Heart right ventricle (tissue), 16 donors: ENCODE measurements around the gene CALML5. TPM values are rescaled to one million over a fixed set of nuclear protein-coding genes. Genes with fewer than 3 reads are reported as not detected.

Source experiments
- ATAC-seq, 8 donors: fragments of 200-7000 bp; cut with Tn5 transposase; one replicate each; pipeline ENCODE4 v1.9.1; 2020; ENCODE audit warnings: mild to moderate bottlenecking in 8 of 8, moderate library complexity in 8 of 8, moderate number of reproducible peaks in 1 of 8
- DNase-seq, 2 donors: peaks; one replicate each; pipeline ENCODE4 v3.0.0-alpha.2; 2020
- H3K27ac ChIP-seq, 10 donors: fragments of 200-600 bp; sonication (generic) in 2 of 10; one replicate each; pipeline versions ENCODE4 v1.5.0 to v1.8.0; 2020 to 2022; ENCODE audit warnings: mild to moderate bottlenecking in 3 of 10
- H3K27me3 ChIP-seq, 7 donors: fragments of 200-600 bp; one replicate each; pipeline ENCODE4 v1.8.0; 2021 to 2022; ENCODE audit warnings: mild to moderate bottlenecking in 2 of 7
- H3K36me3 ChIP-seq, 9 donors: fragments of 200-600 bp; sonication (generic) in 1 of 9; one replicate each; pipeline versions ENCODE4 v1.5.0 to v1.8.0; 2020 to 2022; ENCODE audit warnings: mild to moderate bottlenecking in 2 of 9
- H3K4me1 ChIP-seq, 9 donors: fragments of 200-600 bp; sonication (generic) in 1 of 9; one replicate each; pipeline versions ENCODE4 v1.5.0 to v1.8.0; 2020 to 2022; ENCODE audit warnings: mild to moderate bottlenecking in 4 of 9
- H3K4me3 ChIP-seq, 10 donors: fragments of 200-600 bp; sonication (generic) in 2 of 10; one replicate each; pipeline versions ENCODE4 v1.5.0 to v1.8.0; 2020 to 2022; ENCODE audit warnings: mild to moderate bottlenecking in 7 of 10, moderate library complexity in 2 of 10
- H3K9me3 ChIP-seq, 11 donors: fragments of 200-600 bp in 10 of 11; sonication (generic) in 2 of 11; one replicate each; pipeline versions ENCODE4 v1.5.0 to v1.8.0; 2013 to 2022; ENCODE audit warnings: mild to moderate bottlenecking in 2 of 11, control low read depth in 1 of 11, moderate library complexity in 1 of 11
- CTCF ChIP-seq, 9 donors: fragments of 200-600 bp; sonication (generic) in 2 of 9; IDR thresholded peaks; one replicate each; pipeline versions ENCODE4 v1.5.0 to v1.8.0; 2021 to 2022; ENCODE audit warnings: antibody characterized with exemption in 9 of 9, mild to moderate bottlenecking in 5 of 9, moderate library complexity in 1 of 9
- WGBS, 2 donors: extraction: QIAGEN DNeasy Blood & Tissue Kit; methylation state at CpG; one replicate each; pipeline ENCODE4 v1.1.7; 2013; ENCODE audit warnings: inconsistent platforms in 1 of 2; 5-methylcytosine and 5-hydroxymethylcytosine counted together
- intact Hi-C, 10 donors: fragments of 100-400 bp; cut with DNase I; formaldehyde crosslinking; loops; one replicate each; pipeline versions ENCODE4 v1.11.1 to v1.14.2; 2022
- polyA plus RNA-seq, 2 donors: library from polyadenylated mRNA; stranded (reverse); fragments of 200-250 nt; gene quantifications; one replicate each; pipeline ENCODE4 v1.2.3, GENCODE V29; 2013
- total RNA-seq, 10 donors: library from RNA; stranded (reverse); fragmentation: NEBNext Ultra II Directional in 3 of 10; extraction: Animal tissue kit (Norgen Biotek cat#: 25700) in 3 of 10; gene quantifications; one replicate each; pipeline versions ENCODE4 v1.2.1 to v1.2.4, GENCODE V29; 2021 to 2023
- donor health status: Arrhythmogenic right ventricular cardiomyopathy.
- donor health status: ischemic (EF 13 %, LVEDD 7.1; RV severe dilation, severe dysfunction).
- donor health status: healthy with polysubstance abuse.
- donor health status: DM: no; HTN: yes; CAD: no.
- donor health status: DM: no; HTN: no; CAD: no.
- donor health status: ischemic (EF 25% LVEDD 6.9; RV normal size, moderate dysfunction).
- donor health status: ischemic (EF 25% LVEDD 5.7; RV mildly dilated, moderate dysfunction).
- donor health status: healthy.
- donor health status: DM: yes; HTN: yes; CAD: no.
- donor health status: Ischemic cardiomyopathy.
- donor health status: ischemic (EF 35%, LVEDD 5.7; RV mildly dilated, moderate dysfunction).
- donor health status: nonischemic (EF 11% LVEDD 7.7; RV severe dilation, severe dysfunction).
- donor health status: DM: yes; HTN: yes; CAD: no.
- donor health status: PGD.
- donor health status: ischemic (EF 29% LVEDD 5.4; RV normal size, mild dysfunction).
- donor health status: nonischemic (EF 23%, LVEDD 6.1; RV moderate dilation, normal function).

The CALML5 gene
- total and polyA plus RNA-seq, 12 donors: not detected

DNA sequence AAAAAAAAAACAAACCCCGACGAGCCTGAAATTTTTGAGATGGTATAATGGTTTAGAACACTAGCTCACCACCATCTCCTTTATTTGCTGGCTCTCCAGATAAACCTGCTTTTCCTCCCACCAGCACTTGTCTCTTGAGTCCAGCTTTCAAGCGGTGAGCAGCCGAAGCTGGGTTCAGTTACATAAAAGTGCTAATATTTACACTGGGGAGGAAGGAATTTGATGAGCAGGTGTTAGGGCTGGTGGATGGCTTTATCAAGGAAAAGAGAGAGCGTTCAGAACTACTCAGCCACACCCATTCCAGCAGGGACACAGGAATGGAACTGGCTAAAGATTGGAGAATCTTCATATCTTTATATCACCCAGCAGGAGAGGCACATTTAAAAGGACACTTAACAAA lies 18.8 kb upstream of the CALML5 start:
- no peak for ATAC-seq
- intact Hi-C loops: no loop called here
- H3K9me3 ChIP-seq: no peaks in the 10 kb centered on the region
- no peak for DNase-seq
- H3K36me3 ChIP-seq: no peaks in the 10 kb centered on the region
- 69 to 78% methylated on average over 5 of the region's 5 CpGs for WGBS, 2 donors
- TF ChIP-seq CTCF (IDR thresholded peaks at IDR 0.05): no peak
- no peak overlapping the region for H3K4me3 ChIP-seq
- H3K27me3 ChIP-seq: peaks cover 0 to 4% (median 0%) of the 10 kb centered on the region in 7 donors
- no peak overlapping the region for H3K27ac ChIP-seq
- no peaks in the 10 kb centered on the region for H3K4me1 ChIP-seq

- no peak for ATAC-seq
- intact Hi-C loops: no loop called here
- H3K9me3 ChIP-seq: no peaks in the 10 kb centered on the region
- no peaks in the 10 kb centered on the region for H3K4me1 ChIP-seq
- WGBS, 2 donors: 90 to 91% methylated on average over 5 of the region's 5 CpGs
- TF ChIP-seq CTCF (IDR thresholded peaks at IDR 0.05): no peak
- DNase-seq: no peak
- H3K36me3 ChIP-seq: no peaks in the 10 kb centered on the region
- H3K4me3 ChIP-seq: no peak overlapping the region
- H3K27ac ChIP-seq: no peak overlapping the region
- H3K27me3 ChIP-seq: peaks cover 0 to 8% (median 0%) of the 10 kb centered on the region in 7 donors
Observed at GRCh38 chr10:5517546-5517945, 18.2 kb upstream of the CALML5 start.

DNA sequence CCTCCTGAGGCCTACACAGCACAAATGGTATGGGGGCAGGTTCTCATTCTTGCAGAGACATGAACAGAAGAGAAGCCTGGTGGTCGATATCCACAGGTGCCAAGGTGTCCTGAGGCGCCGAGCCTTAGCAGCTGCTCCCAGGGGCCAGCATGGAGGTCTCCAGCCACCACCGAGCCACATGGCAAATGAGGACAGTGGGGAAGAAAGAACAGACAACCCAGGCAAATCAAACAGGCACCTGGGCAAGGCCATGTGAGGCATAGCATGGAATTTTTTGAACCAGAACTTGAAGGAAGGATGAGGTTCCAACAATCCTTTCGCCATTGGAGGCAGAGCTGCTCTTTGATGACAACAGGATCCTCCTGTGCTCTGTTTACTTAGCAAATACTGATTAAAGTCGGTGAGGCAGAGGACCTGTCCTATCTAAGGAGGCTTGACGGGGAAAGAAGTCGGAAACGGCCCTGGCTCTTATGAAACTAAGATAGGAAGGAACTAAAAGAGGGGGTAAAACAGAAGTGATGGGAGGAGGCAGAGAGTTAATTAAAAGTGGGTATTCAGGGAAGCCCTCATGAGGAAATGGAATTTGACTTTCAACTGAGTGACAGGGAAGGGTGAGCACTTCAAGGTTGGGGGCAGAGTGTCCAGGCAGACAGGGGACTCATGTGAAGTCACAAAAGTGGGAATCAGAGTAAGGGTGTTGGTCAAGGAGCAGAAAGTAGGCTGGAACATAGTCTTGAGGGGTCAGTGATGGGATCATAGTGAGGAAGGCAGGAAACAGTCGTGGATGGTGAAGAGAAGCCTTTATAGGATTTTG lies 16.8 kb upstream of the CALML5 start:
- no peaks in the 10 kb centered on the region for H3K4me1 ChIP-seq
- peaks cover 0 to 9% (median 0%) of the 10 kb centered on the region in 7 donors for H3K27me3 ChIP-seq
- ATAC-seq: no peak
- H3K36me3 ChIP-seq: no peaks in the 10 kb centered on the region
- no peak overlapping the region for H3K27ac ChIP-seq
- 78 to 79% methylated on average over 10 of the region's 10 CpGs for WGBS, 2 donors
- intact Hi-C loops: no loop called here
- no peak for TF ChIP-seq CTCF (IDR thresholded peaks at IDR 0.05)
- no peak overlapping the region for H3K4me3 ChIP-seq
- no peak for DNase-seq
- H3K9me3 ChIP-seq: no peaks in the 10 kb centered on the region

- Histone ChIP-seq H3K4me3 (no peak overlapping the region), H3K36me3 (no peaks in the 10 kb centered on the region), H3K9me3 (no peaks in the 10 kb centered on the region), H3K4me1 (no peaks in the 10 kb centered on the region), H3K27me3 (peaks cover 0 to 12% (median 0%) of the 10 kb centered on the region in 7 donors), H3K27ac (no peak overlapping the region)
- intact Hi-C loops: no loop called here
- TF ChIP-seq CTCF (IDR thresholded peaks at IDR 0.05): no peak
- ATAC-seq: no peak
- 89 to 90% methylated on average over 16 of the region's 16 CpGs for WGBS, 2 donors
- no peak for DNase-seq
Observed at GRCh38 chr10:5514226-5514850, 15.0 kb upstream of the CALML5 start.
